ENCODE measurements around the gene SCYL2. TPM values are rescaled to one million over a fixed set of nuclear protein-coding genes. Genes with fewer than 3 reads are reported as not detected.

SCYL2 gene
- total RNA-seq, 1 experiment from 2014 or later = 35.8 TPM

- ChIA-PET POLR2A (ENCODE audit: unreplicated experiment) (interaction anchor here (0.6 kb wide), 1 partner anchor 39 kb away, joined by 4 read pairs; no protein-coding TSS in a partner anchor), CTCF (no interaction called here)
- 0 out of 2 replicates have a peak, but pooled peaks cover 4% of the 10 kb centered on the region for H3K4me1 ChIP-seq (ENCODE audit: insufficient read depth, low read length)
- H3K27ac ChIP-seq (ENCODE audit: low read length) = no peak overlapping the region
- intact Hi-C loops (cut with micrococcal nuclease) = no loop called here
- TF ChIP-seq EZH2phosphoT487 (IDR thresholded peaks at IDR 0.05; ENCODE audit: borderline replicate concordance, low read length) = no peak
- no peak for TF ChIP-seq EZH2 (IDR thresholded peaks at IDR 0.05; ENCODE audit: low read length, unreplicated experiment)
- TF ChIP-seq CTCF (conservative IDR thresholded peaks at IDR 0.05; ENCODE audit: low read depth, low read length) = no peak
- H3K79me2 ChIP-seq (ENCODE audit: low read length) = no peaks in the 10 kb centered on the region
- no peaks in the 10 kb centered on the region for H3K9me2 ChIP-seq (replicated peaks; ENCODE audit: low read length)
- H3K4me3 ChIP-seq (ENCODE audit: low read length) = no peak overlapping the region
- no TSS peak for BruUV-seq (replicated peaks)
- H3K4me2 ChIP-seq (ENCODE audit: low read length) = no peak overlapping the region
- DNase-seq (no peak), ATAC-seq (no peak)
- no peaks in the 10 kb centered on the region for H3F3A ChIP-seq (ENCODE audit: low read length, unreplicated experiment)
- H3K9me3 ChIP-seq (ENCODE audit: low read length) = no peaks in the 10 kb centered on the region
- H3K27me3 ChIP-seq (ENCODE audit: low read length) = no peaks in the 10 kb centered on the region
- no peak overlapping the region for H2AFZ ChIP-seq (ENCODE audit: low read length)
- H3K9ac ChIP-seq (ENCODE audit: low read length) = no peak overlapping the region
- H4K20me1 ChIP-seq (ENCODE audit: low read length) = no peaks in the 10 kb centered on the region
- H3K36me3 ChIP-seq (ENCODE audit: low read depth, low read length) = no peaks in the 10 kb centered on the region
These were observed 18.1 kb upstream of the SCYL2 start for GRCh38 chr12:100248886-100249285.

DNA sequence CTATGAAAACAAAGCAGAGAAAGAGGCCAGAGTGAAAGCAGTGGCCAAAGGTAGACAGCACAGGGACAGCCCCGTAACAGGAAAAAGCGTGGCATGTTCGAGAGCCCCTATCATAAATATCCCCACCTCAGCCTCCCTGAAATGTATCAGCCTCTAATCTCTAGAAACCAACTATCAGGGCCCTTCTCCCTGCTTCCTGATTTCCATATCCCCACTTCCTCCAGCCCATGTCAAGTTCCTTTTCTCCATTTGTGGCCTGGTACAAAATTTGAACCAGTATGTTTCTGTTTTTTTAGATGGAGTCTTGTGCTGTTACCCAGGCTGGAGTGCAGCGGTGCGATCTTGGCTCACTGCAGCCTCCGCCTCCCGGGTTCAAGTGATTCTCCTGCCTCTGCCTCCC lies 17.0 kb upstream of the SCYL2 start:
- no peak overlapping the region for H3K9ac ChIP-seq (ENCODE audit: low read length)

More for the DNA sequence above, 17.0 kb upstream of the SCYL2 start:
- Histone ChIP-seq H3K79me2 (ENCODE audit: low read length) (no peaks in the 10 kb centered on the region), H3K4me2 (ENCODE audit: low read length) (no peak overlapping the region), H3K4me3 (ENCODE audit: low read length) (no peak overlapping the region), H3K36me3 (ENCODE audit: low read depth, low read length) (no peaks in the 10 kb centered on the region), H3K27ac (ENCODE audit: low read length) (no peak overlapping the region), H3K9me3 (ENCODE audit: low read length) (no peaks in the 10 kb centered on the region), H3K27me3 (ENCODE audit: low read length) (no peaks in the 10 kb centered on the region), H2AFZ (ENCODE audit: low read length) (no peak overlapping the region), H4K20me1 (ENCODE audit: low read length) (no peaks in the 10 kb centered on the region), H3K9me2 (replicated peaks; ENCODE audit: low read length) (no peaks in the 10 kb centered on the region), H3K4me1 (ENCODE audit: insufficient read depth, low read length) (0 out of 2 replicates have a peak, but pooled peaks cover 4% of the 10 kb centered on the region), H3F3A (ENCODE audit: low read length, unreplicated experiment) (no peaks in the 10 kb centered on the region)
- POLR2A ChIA-PET (ENCODE audit: unreplicated experiment) = no interaction called here
- intact Hi-C loops (cut with micrococcal nuclease) = no loop called here
- no peak for TF ChIP-seq EZH2phosphoT487 (IDR thresholded peaks at IDR 0.05; ENCODE audit: borderline replicate concordance, low read length)
- no peak for TF ChIP-seq CTCF (conservative IDR thresholded peaks at IDR 0.05; ENCODE audit: low read depth, low read length)
- CTCF ChIA-PET = no interaction called here
- DNase-seq (no peak), ATAC-seq (no peak)
- no TSS peak for BruUV-seq (replicated peaks)
